Cardiac muscle cell (in vitro differentiated cells and primary cell): ENCODE measurements around the gene FRMPD2. TPM values are rescaled to one million over a fixed set of nuclear protein-coding genes. Genes with fewer than 3 reads are reported as not detected.
"Not testable (repeated sequence)": the region's sequence is repeated elsewhere in the genome, so short reads cannot be mapped to it uniquely, and the experiment has no call there.

ENCODE experiments used
- DNase-seq, 2 donors: peaks; one replicate each; pipeline versions ENCODE4 v3.0.0 to v3.0.0-alpha.2; 2010 to 2017; ENCODE audit warnings: low read depth in 1 of 2, low spot score in 1 of 2
- H3K27ac ChIP-seq: fragments of 200-600 bp; sonication (generic); 2 replicates; pipeline ENCODE4 v1.5.1; 2016
- H3K27me3 ChIP-seq: fragments of 200-600 bp; sonication (generic); 2 replicates; pipeline ENCODE4 v1.6.0; 2016; ENCODE audit warnings: control low read depth
- H3K36me3 ChIP-seq: fragments of 200-600 bp; sonication (generic); 2 replicates; pipeline ENCODE4 v1.5.1; 2016; ENCODE audit warnings: control low read depth
- H3K4me1 ChIP-seq: fragments of 200-600 bp; sonication (generic); 2 replicates; pipeline ENCODE4 v1.8.1; 2017; ENCODE audit warnings: low read depth, mild to moderate bottlenecking, mixed run types
- H3K4me3 ChIP-seq: fragments of 200-600 bp; sonication (generic); 2 replicates; pipeline ENCODE4 v1.5.1; 2016; ENCODE audit warnings: mild to moderate bottlenecking
- H3K9me3 ChIP-seq: fragments of 200-600 bp; sonication (generic); 2 replicates; pipeline ENCODE4 v1.5.1; 2017; ENCODE audit warnings: low read depth, mild to moderate bottlenecking, control low read depth
- polyA plus RNA-seq: library from polyadenylated mRNA; unstranded; fragments of >200 nt; fragmentation: Nextera tagmentation; extraction: Ambion mirVana; gene quantifications from 2 replicates; pipeline ENCODE4 v1.2.1, GENCODE V29; 2016
- total RNA-seq: library from RNA; depleted of rRNA; stranded (reverse); fragments of >200 nt; gene quantifications from 2 replicates; pipeline ENCODE4 v1.2.3, GENCODE V29; 2016

FRMPD2 gene
- total and polyA plus RNA-seq, 2 experiments from 2014 or later, result 2.3 to 3.0 TPM

GRCh38 chr10:48128954-48129353, 145.5 kb downstream of the FRMPD2 start:
- H3K36me3 ChIP-seq, H3K4me3 ChIP-seq, H3K9me3 ChIP-seq, H3K27me3 ChIP-seq, H3K4me1 ChIP-seq, DNase-seq, H3K27ac ChIP-seq: not testable (repeated sequence)

GRCh38 chr10:48126251-48126650, 148.2 kb downstream of the FRMPD2 start:
- DNase-seq, H3K27me3 ChIP-seq, H3K27ac ChIP-seq, H3K4me1 ChIP-seq, H3K9me3 ChIP-seq, H3K4me3 ChIP-seq, H3K36me3 ChIP-seq: not testable (repeated sequence)

GRCh38 chr10:48125631-48126030, 148.9 kb downstream of the FRMPD2 start:
- not testable (repeated sequence) for DNase-seq, H3K27ac ChIP-seq, H3K9me3 ChIP-seq, H3K27me3 ChIP-seq, H3K4me3 ChIP-seq, H3K36me3 ChIP-seq, H3K4me1 ChIP-seq

DNA sequence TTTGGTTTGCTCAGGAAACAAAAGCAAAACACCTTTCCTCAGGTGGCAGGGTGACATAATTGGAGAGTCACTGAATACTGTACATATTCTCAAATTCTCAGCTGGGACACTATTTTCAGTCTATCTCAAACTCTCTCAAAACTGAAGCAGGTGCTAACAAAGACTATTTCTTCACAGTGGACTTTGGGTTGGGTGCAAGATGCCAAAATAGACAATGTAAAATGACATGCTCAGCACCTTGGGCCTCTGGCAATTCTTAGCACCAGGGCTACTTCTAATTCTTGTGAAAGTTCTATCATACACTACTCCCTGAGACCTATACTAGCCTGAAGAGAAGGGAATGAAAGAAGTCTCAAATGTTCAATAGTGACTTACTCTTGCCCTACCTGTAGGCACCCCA, 151.9 kb downstream of the FRMPD2 start:
- H3K27ac ChIP-seq, H3K27me3 ChIP-seq, H3K9me3 ChIP-seq, H3K4me3 ChIP-seq, DNase-seq, H3K36me3 ChIP-seq, H3K4me1 ChIP-seq: not testable (repeated sequence)

GRCh38 chr10:48110277-48110676, 164.2 kb downstream of the FRMPD2 start:
- not testable (repeated sequence) for H3K4me1 ChIP-seq, H3K9me3 ChIP-seq, H3K36me3 ChIP-seq, H3K27me3 ChIP-seq, DNase-seq, H3K27ac ChIP-seq, H3K4me3 ChIP-seq

Other genes starting within 250 kb of the FRMPD2 start
- 40.8 and 50.6 TPM in 2 replicates for gene MAPK8, start 32.0 kb upstream of the FRMPD2 start, total RNA-seq
- gene MAPK8, start 32.0 kb upstream of the FRMPD2 start, polyA plus RNA-seq, result 15.4 and 47.7 TPM in 2 replicates